ENCODE results near the gene FNDC4. TPM values are rescaled to one million over a fixed set of nuclear protein-coding genes. Genes with fewer than 3 reads are reported as not detected.

FNDC4 gene
- total and polyA plus RNA-seq, 2 of the 8 experiments (the other 6 are each of a cell fraction or from before 2014, with no cell fraction given) = 14.1 to 14.7 TPM

GRCh38 chr2:27485496-27485895, 9.5 kb downstream of the FNDC4 start:
- no peak overlapping the region for H4K5ac ChIP-seq (ENCODE audit: insufficient read length, low read depth, low read length)
- H2AK5ac ChIP-seq (ENCODE audit: low read depth, low read length) = no peak overlapping the region
- ChIA-PET CTCF (ENCODE audit: partially characterized antibody) (no interaction called here), POLR2A (ENCODE audit: partially characterized antibody) (interaction anchor here (1.1 kb wide), 1 partner anchor 153 kb away, joined by 3 read pairs; no protein-coding TSS in a partner anchor)
- WGBS, 2 experiments (ENCODE audit: extremely low coverage in 1 of 2, insufficient coverage in 1 of 2, insufficient read length in 1 of 2, insufficient replicate concordance in 2 of 2, low coverage in 1 of 2, low lambda C conversion rate in 2 of 2, missing lambda C conversion rate in 1 of 2) = 79% methylated on average over 3 of the region's 3 CpGs; no CpG with 5 or more reads in 1 of the 2 experiments
- H3K4ac ChIP-seq (replicated peaks; ENCODE audit: insufficient read length, low read depth, low read length) = no peak overlapping the region
- peaks cover 8% of the 10 kb centered on the region; the same call in 1 of the 2 replicates for H3K23me2 ChIP-seq (ENCODE audit: low read depth, low read length)
- H4K91ac ChIP-seq (replicated peaks; ENCODE audit: insufficient read length, low read length) = no peak overlapping the region
- H3K27me3 ChIP-seq (replicated peaks in 1 of 4; ENCODE audit: control insufficient read depth in 3 of 4, extremely low read depth in 1 of 4, insufficient read depth in 3 of 4, low read length in 3 of 4) = no peaks in the 10 kb centered on the region
- no peak overlapping the region for H2AFZ ChIP-seq (ENCODE audit: low read length)
- no peak overlapping the region for H3K9ac ChIP-seq (replicated peaks in 1 of 4; ENCODE audit: extremely low read depth in 1 of 4, low read depth in 3 of 4, low read length in 3 of 4)
- H3K4me1 ChIP-seq (replicated peaks in 1 of 4; ENCODE audit: control insufficient read depth in 3 of 4, insufficient read depth in 4 of 4, low read length in 3 of 4) = peaks cover 0 to 8% (median 2%) of the 10 kb centered on the region in 4 experiments; a peak in 5 of 7 replicates
- no peak overlapping the region for H3K27ac ChIP-seq (ENCODE audit: low read depth, low read length)
- H2BK15ac ChIP-seq (ENCODE audit: low read length) = no peak overlapping the region
- H3K56ac ChIP-seq (replicated peaks; ENCODE audit: insufficient read length, low read depth, low read length) = no peak overlapping the region
- DNase-seq (ENCODE audit: low read depth in 1 of 2, low spot score in 2 of 2) = no peak
- H4K8ac ChIP-seq (ENCODE audit: extremely low read depth, insufficient read depth, low read length) = no peak overlapping the region
- H4K20me1 ChIP-seq (replicated peaks in 1 of 2; ENCODE audit: control insufficient read depth in 1 of 2, insufficient read depth in 2 of 2, low read length in 2 of 2) = no peaks in the 10 kb centered on the region
- H2BK20ac ChIP-seq (ENCODE audit: low read length) = no peak overlapping the region
- H3K36me3 ChIP-seq (ENCODE audit: control insufficient read depth in 2 of 4, insufficient read depth in 4 of 4, low read length in 3 of 4) = peaks cover 0 to 6% (median 0%) of the 10 kb centered on the region in 4 experiments; a peak in 1 of 8 replicates
- no peak overlapping the region for H2BK5ac ChIP-seq (ENCODE audit: low read depth, low read length)
- no peak overlapping the region for H3K23ac ChIP-seq (ENCODE audit: insufficient read length)
- H3K9me3 ChIP-seq (ENCODE audit: insufficient read depth in 2 of 2, low read depth in 1 of 2, low read length in 1 of 2) = no peaks in the 10 kb centered on the region
- no peaks in the 10 kb centered on the region for H3K79me2 ChIP-seq (ENCODE audit: control insufficient read depth in 1 of 2, insufficient read depth in 2 of 2, low read length in 2 of 2)
- H2BK12ac ChIP-seq (ENCODE audit: low read depth, low read length) = no peak overlapping the region
- TF ChIP-seq GTF2F1 (IDR thresholded peaks at IDR 0.05; ENCODE audit: borderline replicate concordance, low read depth, low read length) (no peak), SIRT6 (IDR thresholded peaks at IDR 0.05; ENCODE audit: low read length) (no peak), CEBPB (IDR thresholded peaks at IDR 0.05; ENCODE audit: low read depth, low read length) (no peak), TBP (IDR thresholded peaks at IDR 0.05; ENCODE audit: low read depth, low read length) (no peak), CHD2 (IDR thresholded peaks at IDR 0.05; ENCODE audit: low read length) (no peak), ATF3 (IDR thresholded peaks at IDR 0.05; ENCODE audit: insufficient read depth, low read depth, low read length) (no peak), GABPA (IDR thresholded peaks at IDR 0.05; ENCODE audit: borderline replicate concordance, insufficient read depth, low read length) (no peak), RNF2 (IDR thresholded peaks at IDR 0.05; ENCODE audit: borderline replicate concordance, low read depth, low read length, missing control alignments, poor library complexity, severe bottlenecking) (no peak), CBX5 (IDR thresholded peaks at IDR 0.05; ENCODE audit: low read depth, low read length) (no peak)
- H2BK120ac ChIP-seq (replicated peaks; ENCODE audit: low read depth, low read length) = no peak overlapping the region
- H3K18ac ChIP-seq (ENCODE audit: extremely low read depth, low read length) = no peak overlapping the region
- no peak for FAIRE-seq
- no peak overlapping the region for H3K4me3 ChIP-seq (ENCODE audit: extremely low read depth in 1 of 4, insufficient read depth in 2 of 4, low read depth in 3 of 4, low read length in 4 of 4)
- no peak overlapping the region for H3K4me2 ChIP-seq (ENCODE audit: insufficient read depth in 1 of 2, low read depth in 2 of 2, low read length in 2 of 2)
- H3K14ac ChIP-seq (ENCODE audit: insufficient read length) = no peak overlapping the region
- no peaks in the 10 kb centered on the region; the same call in 1 of the 2 replicates for H3K79me1 ChIP-seq (ENCODE audit: low read depth, low read length)
